ENCODE results near the gene SERPINA1. TPM values are rescaled to one million over a fixed set of nuclear protein-coding genes. Genes with fewer than 3 reads are reported as not detected.

SERPINA1 gene
- polyA plus RNA-seq, 4 donors: 48.2 to 109 (median 93.4) TPM

DNA sequence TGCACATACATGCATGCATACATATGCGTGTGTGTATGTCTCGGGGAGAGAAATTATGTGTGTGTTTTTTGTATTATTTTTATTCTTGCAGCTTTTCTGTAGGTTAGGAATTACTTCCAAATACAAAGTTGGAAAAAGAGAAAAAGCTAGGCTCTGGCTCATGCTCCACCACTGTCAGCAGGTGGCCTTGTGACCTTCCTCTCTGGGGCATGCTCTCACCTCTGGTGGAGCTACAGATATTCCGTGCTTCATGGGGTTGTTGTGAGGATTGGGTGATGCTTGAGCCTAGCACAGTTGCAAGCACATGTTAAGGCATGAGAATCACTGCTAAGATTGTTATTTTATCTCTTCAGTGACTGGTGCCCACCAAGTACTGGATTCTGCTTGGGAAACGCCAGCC is 58.5 kb downstream of the SERPINA1 start:
- no peak for DNase-seq (ENCODE audit: low read depth in 4 of 4, low spot score in 3 of 4)

DNA sequence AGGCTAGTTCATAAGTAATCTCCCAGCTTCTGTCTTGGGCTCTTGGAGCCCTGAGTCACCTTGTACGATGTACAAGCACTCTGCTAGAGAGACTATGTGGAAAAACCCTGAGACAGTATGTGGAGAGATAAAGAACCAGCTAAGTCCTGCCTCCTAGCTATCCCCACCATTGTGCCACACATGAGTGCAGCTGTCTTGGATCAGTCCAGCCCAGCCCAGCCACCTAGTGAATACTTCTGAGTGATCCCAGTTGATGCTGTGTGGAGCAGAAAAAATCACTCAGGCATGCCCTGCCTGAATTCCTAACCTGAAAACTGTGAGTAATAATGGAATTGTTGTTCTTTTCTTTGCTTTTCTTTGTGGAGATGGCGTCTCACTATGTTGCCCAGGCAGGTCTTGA is 60.2 kb downstream of the SERPINA1 start:
- no peak for DNase-seq (ENCODE audit: low read depth in 4 of 4, low spot score in 3 of 4)

Other genes starting within 250 kb of the SERPINA1 start
- under 1 TPM; 0.12 to 0.29 (median 0.18) TPM for gene PPP4R4, start 214.3 kb downstream of the SERPINA1 start, polyA plus RNA-seq (ENCODE audit: insufficient read length in 4 of 4)
- under 1 TPM; 0.19 to 0.29 (median 0.25) TPM for gene SERPINA10, start 95.3 kb downstream of the SERPINA1 start, polyA plus RNA-seq (ENCODE audit: insufficient read length in 4 of 4)
- 1 to 10 TPM; 1.4 to 7.3 (median 3.9) TPM for gene SERPINA6, start 65.3 kb downstream of the SERPINA1 start, polyA plus RNA-seq (ENCODE audit: insufficient read length in 4 of 4)
- gene SERPINA2, start 21.9 kb downstream of the SERPINA1 start, polyA plus RNA-seq (ENCODE audit: insufficient read length in 4 of 4): not detected
- gene SERPINA11, start 64.2 kb upstream of the SERPINA1 start, polyA plus RNA-seq (ENCODE audit: insufficient read length in 4 of 4): under 1 TPM in 1 of 4 donors, not detected in 3; 0.74 TPM
- gene SERPINA9, start 87.6 kb upstream of the SERPINA1 start, polyA plus RNA-seq (ENCODE audit: insufficient read length in 4 of 4): not detected
- gene SERPINA12, start 120.9 kb upstream of the SERPINA1 start, polyA plus RNA-seq (ENCODE audit: insufficient read length in 4 of 4): under 1 TPM in 3 of 4 donors, not detected in 1; 0.33 to 0.37 (median 0.36) TPM
- gene SERPINA4, start 172.8 kb upstream of the SERPINA1 start, polyA plus RNA-seq (ENCODE audit: insufficient read length in 4 of 4): 1 to 10 TPM; 1.2 to 1.6 (median 1.4) TPM
- 10 to 100 TPM in 1 of 4 donors, 1 to 10 TPM in 3; 2.9 to 12.8 (median 9.4) TPM for gene SERPINA5, start 192.8 kb upstream of the SERPINA1 start, polyA plus RNA-seq (ENCODE audit: insufficient read length in 4 of 4)
- gene SERPINA3, start 223.8 kb upstream of the SERPINA1 start, polyA plus RNA-seq (ENCODE audit: insufficient read length in 4 of 4): 1 to 10 TPM in 1 of 4 donors, under 1 TPM in 3; 0.27 to 3.7 (median 0.55) TPM

All from left renal pelvis (tissue), 4 donors.